Retina (tissue), 1 donor: ENCODE results near the gene KLF7.
"Not testable (repeated sequence)": the region's sequence is repeated elsewhere in the genome, so short reads cannot be mapped to it uniquely, and the experiment has no call there.

Experiments
- DNase-seq: peaks from one replicate; pipeline ENCODE4 v3.0.0-alpha.2; 2016

KLF7 gene

DNA sequence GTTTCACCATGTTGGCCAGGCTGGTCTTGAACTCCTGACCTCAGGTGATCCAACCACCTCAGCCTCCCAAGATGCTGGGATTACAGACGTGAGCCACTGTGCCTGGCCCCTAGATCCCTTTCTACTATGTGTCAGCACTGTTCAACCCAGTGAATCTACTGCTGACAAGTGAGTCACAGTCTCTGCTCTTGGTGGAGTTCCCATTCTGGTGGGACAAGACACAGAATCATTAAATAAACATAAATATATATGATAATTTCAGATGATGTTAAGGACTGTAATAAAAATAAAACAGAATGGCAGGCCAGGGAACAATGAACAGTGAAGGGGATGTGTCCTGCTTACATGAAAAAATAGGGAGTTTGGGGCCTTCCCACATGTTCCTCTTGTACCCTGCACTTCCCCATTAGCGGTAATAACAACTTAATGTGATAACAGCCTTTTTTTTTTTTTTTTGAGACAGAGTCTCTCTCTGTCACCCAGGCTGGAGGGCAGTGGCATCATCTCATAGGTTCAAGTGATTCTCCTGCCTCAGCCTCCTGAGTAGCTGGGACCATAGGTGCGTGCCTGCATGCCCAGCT is 114.3 kb downstream of the KLF7 start:
- DNase-seq = no peak

GRCh38 chr2:207049122-207049521 is 116.6 kb downstream of the KLF7 start:
- DNase-seq = no peak

GRCh38 chr2:207048416-207048815 is 117.3 kb downstream of the KLF7 start:
- no peak for DNase-seq

GRCh38 chr2:207046724-207047123 is 119.0 kb downstream of the KLF7 start:
- no peak for DNase-seq

DNA sequence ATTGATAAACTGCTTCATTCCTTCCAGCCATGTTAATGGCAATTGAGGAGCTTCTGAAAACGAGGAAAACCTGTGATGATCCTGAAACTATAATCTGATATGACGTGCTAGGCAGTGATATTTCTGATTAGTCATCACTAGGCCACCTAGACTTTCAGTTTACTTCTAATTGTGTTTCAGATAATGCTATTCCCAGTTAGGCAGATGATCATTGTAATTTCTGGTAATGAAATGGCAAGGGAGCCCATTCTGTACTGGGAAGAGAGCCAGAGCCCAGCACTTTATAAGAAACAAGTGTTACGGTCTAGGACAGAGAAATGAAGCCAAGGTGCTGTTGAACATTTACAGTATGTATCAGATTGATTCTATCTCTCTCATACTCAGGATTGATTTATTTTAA is 120.2 kb downstream of the KLF7 start:
- no peak for DNase-seq

- DNase-seq = no peak
Observed at GRCh38 chr2:207044379-207045362, 121.1 kb downstream of the KLF7 start.

DNA sequence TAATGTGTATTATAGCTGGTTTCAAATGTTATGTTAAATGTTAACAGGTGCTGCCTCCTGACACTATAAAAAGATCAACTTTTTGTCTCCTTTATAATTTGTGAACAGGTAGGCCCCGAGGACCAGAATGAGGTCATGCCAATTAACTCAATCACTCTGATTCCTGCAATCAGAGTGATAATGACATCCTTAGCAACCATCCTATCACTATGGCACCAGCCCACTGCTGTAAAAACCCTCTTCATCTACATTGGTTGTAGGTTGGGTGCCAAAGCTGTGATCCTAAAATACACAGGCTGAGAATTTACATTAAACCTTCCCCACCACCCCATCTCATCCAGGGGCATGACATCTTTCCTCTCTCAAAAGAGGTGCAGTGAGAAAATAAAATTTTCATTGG is 122.9 kb downstream of the KLF7 start:
- no peak for DNase-seq

GRCh38 chr2:207041786-207042554 is 123.8 kb downstream of the KLF7 start:
- no peak for DNase-seq

DNA sequence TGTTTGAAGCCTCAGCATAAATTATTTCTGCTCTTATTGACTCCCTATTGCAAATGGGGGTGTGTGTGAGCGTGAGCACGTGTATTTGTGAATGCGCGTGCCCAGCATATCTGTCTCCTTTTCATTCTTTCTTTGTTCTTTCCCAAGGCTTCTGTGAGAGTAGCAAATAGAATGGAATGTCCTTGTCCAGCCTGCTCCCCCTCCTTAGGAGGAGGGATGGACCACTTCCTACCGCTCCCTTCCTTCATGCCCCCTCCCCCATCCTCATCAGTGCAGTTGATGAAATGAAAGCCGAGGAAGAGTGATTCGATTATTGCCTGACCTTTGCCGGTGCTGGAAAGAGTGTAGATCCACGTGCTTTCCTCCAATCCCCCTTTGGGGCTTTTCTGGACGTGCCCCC is 124.5 kb downstream of the KLF7 start:
- DNase-seq = peak; percentile 32

- no peak for DNase-seq
Observed at GRCh38 chr2:207040696-207041095, 125.1 kb downstream of the KLF7 start.

DNA sequence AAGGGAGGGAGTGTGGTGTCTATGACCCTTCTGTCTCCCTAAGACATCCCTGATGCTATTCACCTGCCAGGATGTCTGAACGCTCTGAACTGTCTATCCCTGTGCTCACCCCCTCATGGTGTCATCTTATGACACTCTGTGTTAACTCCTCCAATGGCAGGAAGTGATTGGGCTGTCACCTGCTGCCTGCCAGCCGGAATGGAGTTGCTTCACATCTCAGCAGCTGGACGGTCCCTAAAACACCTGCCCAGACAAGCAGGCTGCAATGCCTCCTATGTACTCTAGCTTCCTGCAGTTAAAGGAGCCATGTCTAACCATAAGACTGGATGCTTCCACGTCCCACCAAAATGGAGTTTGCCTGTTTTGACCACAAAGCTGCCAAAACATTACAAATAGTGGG is 126.5 kb downstream of the KLF7 start:
- DNase-seq = no peak

DNA sequence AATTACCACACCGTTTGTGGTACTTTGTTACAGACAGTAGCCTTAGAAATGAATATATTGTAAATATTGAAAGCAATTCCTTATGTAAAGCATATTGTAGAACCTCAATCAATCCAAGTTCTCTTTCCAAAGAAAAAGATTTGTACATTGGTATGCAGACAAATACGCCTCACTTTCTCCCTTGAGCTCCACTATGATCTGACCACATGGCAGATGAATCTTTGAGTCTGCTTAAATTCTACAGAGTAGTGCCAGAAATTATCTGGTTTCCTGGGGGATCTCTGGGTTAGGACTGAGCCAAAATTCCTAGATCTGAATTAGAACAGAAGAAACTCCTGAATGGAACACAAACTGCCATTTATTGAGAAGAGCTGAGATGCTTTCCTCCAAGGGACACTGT is 127.4 kb downstream of the KLF7 start:
- DNase-seq = no peak

GRCh38 chr2:207037896-207038295 is 127.9 kb downstream of the KLF7 start:
- DNase-seq = no peak

- not testable (repeated sequence) for DNase-seq
Observed at GRCh38 chr2:207037023-207037422, 128.7 kb downstream of the KLF7 start.

GRCh38 chr2:207035875-207036274 is 129.9 kb downstream of the KLF7 start:
- DNase-seq = no peak

DNA sequence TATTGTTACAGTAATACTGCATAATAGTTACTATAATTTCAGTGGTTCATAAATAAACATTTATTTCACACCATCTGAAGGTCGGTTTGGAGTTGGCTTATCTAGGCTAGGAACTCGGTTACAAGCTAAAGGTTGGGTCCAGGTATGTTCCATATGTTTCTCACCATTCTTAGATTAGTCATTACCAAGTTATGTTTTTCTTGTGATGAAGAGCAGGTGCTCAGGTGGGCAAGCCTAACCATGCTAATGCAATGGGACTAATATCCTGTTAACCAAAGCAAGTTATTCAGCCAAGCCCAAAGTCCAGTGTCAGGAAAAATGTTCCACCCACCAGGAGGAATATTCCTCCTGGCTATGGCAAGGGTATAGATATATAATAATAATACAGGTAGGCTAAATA is 133.3 kb downstream of the KLF7 start:
- no peak for DNase-seq
